CD1c-positive myeloid dendritic cell (primary cell): ENCODE measurements around the gene MACROD2.

Experiments
- DNase-seq: peaks from one replicate; pipeline ENCODE4 v3.0.0-alpha.2; 2016; ENCODE audit errors: extremely low spot score

The MACROD2 gene

DNA sequence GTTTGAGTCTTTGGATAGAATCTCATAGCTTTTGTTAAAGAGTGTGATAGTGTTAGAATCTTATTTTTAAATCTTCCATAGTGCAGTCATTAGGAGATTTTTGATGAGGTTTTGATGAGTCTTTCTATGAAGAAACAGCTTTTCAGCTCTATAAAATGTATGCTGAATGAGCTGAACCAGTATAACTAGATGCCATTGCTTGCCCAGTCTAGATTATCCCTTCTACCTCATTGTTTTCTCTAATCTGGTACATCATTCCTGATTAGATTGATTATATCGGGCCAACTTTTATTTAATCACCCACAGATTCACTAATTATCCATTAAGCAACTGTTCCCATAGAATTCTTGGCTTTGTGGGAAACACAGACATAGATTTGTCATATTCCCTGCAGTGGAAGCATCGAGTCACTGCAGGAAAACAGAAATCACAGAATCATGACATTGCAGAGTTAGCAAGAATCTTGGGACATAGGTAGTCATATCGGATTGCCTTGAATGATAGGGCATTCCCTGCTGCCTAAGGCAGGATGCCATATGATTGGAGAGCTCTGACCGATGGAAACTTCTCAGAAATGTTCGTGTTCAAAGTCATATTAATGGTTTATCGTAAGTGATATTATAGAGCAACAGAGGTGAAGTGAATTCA is 1224.8 kb downstream of the MACROD2 start:
- no peak for DNase-seq

DNA sequence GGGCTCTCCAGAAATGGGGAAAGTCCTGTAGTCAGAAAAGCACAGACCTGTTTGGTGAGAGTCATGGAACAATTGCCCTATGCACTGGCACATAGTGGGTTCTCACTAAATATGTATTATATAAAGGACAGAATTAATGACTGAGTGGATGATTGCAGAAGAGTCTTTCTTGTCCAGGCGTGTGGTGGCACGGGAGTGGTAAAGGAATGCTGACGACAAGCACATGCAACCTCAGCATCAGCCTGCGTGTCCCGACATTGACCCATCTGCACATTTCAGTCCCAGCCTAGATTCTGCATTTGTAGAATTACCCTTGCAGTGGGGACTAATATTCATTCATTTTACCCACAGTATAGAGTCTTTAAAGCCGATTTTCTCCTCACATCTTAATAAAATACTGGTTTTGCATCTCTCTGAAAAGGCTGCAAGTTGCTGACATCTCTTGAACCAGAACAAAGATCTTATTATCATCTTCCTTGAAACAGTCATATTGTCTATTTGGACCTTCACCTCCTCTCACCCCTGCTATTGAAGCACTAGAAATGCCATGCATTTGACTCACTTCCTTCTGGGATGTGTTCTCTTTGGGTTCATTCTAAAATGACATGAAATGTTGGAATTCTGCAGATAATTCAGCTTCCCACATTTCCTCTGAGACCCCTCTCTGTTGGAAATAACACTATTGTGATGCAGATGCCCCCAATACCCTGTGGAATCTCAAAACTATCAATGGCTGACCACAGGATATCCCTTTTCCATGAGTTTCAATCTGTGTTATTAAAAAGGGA is 1225.7 kb downstream of the MACROD2 start:
- DNase-seq: no peak

DNA sequence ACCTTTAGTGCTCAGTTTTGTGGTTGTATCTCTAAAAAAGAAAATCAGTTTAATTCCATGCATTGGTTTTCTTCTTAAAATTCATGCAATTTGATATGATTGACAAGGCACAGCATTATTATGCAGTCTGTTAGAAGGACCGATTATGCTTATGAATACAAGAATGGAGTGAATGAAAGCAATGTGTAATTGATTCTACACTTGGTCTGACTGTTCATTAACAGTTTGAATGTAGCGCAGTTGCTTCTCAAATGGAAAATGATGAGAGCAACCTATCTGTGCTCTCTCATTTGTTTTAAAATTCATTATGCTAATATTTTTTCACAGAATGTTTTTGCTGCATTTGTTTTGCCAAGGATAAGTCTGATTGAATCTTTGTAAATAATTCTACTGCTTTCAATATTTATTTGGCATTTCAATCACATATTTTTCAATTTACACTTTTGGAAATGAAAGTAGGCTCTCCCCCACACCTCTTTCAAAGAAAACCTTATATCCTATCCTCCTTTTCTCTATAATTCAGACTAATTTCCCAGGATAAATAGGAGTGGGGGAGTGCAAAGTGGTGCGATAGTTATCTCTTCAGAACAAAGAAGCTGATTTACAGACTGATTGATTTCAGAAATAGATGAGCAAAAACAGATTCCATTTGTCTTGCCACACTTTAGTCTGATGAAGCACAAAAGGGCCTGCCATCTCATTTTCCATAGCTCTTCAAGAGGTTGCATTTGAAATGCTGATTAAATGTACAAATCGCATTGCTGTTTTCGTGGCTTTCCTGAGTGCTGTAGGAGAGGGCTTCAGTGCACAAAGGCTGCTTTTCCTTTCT is 1227.4 kb downstream of the MACROD2 start:
- DNase-seq: no peak

DNA sequence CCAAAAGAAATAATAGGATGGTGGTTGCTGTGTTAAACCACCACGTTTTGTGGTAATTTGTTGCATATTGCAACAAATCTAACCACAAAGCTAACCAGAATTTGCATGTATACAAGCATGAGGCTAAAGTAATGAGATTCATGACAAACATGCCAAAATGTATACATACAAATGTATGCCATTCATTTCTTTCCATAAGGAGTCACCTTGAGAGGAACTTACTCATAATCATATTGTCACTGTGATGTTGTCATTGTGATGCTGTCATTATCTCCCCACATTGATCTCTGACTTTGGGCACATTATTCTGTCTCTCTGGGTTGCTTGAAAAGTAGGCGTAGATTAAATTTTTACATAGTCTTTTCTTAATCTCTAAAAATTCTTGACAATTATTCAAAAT is 1228.9 kb downstream of the MACROD2 start:
- no peak for DNase-seq

DNA sequence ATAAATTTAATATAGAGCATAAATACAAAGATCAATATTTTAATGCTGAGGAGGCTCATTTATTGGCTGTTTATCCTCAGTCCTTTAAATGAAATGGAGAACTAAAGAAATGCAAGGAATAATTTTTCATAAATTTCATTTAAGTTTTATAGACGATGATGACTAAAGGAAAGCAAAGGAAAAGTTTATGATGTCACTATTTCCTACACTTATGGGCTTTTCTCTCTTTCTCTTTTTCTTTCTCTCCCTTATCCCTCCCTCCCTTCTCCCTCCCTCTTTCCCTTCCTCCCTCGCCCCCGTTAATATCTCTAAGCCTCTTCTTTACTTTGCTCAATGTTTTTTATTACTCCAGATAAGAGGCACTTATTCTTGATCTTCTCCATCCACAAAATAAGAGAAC is 1231.8 kb downstream of the MACROD2 start:
- DNase-seq: no peak

- DNase-seq: no peak
Measured at GRCh38 chr20:15232243-15232642, 1236.9 kb downstream of the MACROD2 start.

DNA sequence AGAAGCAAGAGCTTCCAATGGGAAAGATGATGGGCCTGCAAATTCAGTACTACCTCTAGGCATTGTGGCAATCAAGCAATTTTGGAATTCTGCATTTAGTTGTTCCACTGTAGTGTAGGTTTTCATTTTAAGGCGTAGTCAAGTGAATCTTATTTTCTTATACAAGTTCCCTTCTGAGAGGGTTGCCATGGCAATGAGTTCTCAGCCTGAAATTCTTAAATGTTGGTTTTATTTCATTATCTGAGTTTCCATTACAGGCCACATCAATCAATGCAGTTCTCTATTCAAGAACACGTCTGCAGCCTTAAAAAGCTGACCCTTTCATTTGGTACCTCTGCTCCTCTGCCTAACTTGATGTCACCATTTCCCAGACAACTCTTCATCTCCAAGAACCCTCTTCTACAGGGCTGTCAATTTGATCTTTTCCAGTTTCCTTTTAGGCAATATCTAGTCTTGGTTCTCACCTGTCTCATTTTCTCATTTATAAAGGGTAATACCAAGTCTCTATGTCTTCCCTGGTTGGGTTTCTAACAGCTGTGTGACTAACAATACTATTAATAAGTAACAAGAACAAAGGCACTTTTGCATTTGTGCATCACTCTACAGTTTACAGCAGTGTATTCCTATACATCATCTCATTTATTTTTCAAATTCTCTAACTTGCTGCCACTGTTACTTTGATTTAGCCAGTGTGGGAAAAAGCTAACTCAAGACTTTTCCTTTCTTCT is 1240.3 kb downstream of the MACROD2 start:
- DNase-seq: no peak

DNA sequence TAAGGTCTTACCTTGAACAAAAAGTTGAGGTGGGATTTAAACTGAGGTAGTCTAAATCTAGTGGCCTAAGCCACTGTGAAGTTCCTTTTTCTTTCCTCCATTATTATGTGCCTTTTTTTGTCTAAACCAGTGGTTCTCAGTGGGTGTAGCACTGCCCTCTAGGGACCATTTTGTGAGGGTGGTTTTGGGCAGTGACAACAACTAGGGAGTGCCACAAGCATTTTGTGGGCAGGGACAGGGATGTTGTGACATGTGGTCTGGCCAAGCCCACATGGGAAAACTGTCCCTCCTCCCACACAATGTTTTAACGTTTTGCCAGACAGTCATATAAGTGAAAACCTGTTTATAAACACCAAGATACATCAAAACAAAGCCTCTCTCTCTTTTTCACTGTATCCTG is 1241.5 kb downstream of the MACROD2 start:
- peak; percentile 56 for DNase-seq

DNA sequence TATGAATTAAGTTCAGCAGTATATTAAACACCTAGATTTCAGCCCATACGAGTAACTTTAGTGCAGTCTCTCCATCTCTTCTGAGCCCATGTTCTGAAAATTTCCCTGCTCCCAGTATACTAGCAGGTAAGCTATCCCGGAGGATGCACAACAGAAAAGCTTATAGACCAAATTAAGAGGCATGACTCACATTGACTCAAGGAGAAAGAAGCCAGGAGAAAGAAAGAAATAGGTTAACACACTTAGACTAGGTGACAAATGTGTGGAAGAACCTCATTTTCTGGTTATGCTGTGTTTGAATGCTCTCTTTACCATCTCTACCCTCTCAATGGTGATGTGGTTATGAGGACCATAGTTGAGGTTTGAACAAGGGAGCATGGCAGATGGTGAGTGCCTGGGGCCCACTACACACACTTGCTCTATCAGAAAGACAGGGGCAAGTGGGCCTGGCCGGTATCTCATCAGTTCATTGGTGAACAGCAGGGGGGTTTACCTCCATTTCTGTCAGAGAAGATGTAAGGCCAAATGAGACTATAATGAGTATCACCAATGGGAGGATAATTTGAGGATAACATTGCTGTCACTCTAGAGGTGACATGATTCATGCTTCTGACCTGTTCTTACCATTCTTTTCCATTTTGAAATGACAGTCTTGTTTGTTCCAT is 1244.4 kb downstream of the MACROD2 start:
- DNase-seq: no peak

GRCh38 chr20:15240801-15241200 is 1245.5 kb downstream of the MACROD2 start:
- DNase-seq: no peak

DNA sequence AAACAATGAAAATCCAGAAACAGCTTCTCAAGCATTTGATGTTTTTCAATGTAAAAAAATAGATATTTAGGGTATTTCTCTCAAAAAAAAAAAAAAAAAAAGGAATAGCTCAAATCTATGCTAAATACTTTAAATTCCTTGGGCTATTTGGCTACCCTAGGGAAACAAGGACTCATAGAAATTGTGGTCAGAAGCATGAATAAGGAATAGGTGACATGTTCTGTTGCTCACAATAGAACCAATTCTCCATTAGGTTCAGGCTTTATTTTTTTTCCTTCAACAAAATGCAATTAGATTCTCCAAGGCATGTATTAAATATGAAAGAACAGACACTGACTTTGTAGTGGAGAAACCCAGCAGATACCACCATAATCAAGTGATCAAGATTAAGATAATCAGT is 1246.4 kb downstream of the MACROD2 start:
- DNase-seq: no peak

DNA sequence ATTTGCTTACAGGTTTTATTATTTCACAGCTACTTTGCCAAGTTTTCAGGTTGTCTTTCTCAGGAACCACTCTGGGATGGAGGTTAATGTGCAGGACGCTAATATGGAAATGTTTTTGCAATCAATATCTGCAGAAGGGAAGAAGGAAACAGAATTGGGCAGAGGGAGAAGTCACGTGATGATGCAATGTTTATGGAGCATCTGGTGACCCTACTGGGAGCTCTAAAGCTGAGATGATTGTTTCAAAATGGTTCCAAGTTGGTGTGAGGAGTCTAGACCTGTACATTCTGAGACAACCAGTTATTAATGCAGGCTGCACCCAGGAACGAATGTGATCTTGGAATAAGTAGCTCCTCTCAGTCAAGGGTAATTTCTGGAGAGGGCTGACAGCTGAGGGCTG is 1247.5 kb downstream of the MACROD2 start:
- DNase-seq: no peak

- DNase-seq: no peak
Measured at GRCh38 chr20:15245896-15246295, 1250.6 kb downstream of the MACROD2 start.

DNA sequence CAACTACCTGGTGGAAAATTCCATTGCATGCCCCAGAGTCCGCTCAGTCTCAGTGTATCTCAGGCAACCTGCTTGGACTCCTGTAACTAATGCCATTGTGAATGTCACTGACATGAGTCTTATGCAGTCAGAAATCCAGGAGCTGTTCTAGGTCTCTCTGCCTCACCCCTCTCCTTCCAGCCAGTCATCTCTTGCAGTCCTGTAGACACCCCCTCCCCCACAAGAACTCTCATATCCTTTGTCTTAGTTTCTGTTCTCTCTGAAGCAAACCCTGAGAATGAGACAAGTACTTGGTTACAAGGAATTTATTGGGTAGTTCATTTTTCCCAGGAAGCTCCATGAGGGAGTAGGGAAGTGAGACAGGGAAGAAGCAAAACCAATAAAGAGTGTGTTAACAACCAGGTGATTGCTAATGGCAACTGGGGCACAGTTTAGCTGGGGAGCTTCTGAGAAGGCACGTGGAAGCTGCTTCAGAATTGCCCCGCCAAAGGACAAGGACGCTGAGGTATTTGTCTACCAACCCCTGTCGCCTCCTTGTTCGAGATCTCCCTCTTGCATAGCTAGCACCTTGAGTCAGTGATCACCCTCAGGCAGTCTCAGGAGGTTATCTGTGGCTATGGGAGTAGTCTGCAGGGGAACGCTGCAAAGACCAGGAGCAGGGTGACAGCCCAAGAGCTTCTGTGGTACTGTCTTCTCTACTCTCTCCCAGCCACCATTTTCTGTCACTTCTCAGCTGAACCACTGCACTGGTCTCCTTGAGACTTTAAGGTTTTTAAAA is 1253.5 kb downstream of the MACROD2 start:
- DNase-seq: peak; percentile 55

- no peak for DNase-seq
Measured at GRCh38 chr20:15251171-15251570, 1255.9 kb downstream of the MACROD2 start.

GRCh38 chr20:15252304-15252703 is 1257.0 kb downstream of the MACROD2 start:
- DNase-seq: no peak

DNA sequence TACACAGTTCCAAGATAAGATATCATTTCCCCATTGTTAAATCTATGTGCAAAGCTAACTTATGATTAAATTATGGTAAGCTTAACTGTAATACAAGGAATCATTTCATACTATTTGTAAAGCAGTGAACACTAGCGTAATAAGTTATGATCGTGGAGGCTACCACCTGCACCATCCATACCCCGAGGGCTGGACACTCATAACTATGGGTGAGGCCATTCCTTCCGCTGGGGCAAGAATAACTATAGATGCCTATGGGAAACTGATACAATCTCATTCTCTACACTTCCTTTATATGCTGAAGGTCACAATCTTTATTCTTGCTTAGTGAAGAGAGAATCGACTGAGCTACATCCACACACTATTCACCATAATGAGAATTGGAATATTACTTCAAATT is 1258.1 kb downstream of the MACROD2 start:
- DNase-seq: no peak

DNA sequence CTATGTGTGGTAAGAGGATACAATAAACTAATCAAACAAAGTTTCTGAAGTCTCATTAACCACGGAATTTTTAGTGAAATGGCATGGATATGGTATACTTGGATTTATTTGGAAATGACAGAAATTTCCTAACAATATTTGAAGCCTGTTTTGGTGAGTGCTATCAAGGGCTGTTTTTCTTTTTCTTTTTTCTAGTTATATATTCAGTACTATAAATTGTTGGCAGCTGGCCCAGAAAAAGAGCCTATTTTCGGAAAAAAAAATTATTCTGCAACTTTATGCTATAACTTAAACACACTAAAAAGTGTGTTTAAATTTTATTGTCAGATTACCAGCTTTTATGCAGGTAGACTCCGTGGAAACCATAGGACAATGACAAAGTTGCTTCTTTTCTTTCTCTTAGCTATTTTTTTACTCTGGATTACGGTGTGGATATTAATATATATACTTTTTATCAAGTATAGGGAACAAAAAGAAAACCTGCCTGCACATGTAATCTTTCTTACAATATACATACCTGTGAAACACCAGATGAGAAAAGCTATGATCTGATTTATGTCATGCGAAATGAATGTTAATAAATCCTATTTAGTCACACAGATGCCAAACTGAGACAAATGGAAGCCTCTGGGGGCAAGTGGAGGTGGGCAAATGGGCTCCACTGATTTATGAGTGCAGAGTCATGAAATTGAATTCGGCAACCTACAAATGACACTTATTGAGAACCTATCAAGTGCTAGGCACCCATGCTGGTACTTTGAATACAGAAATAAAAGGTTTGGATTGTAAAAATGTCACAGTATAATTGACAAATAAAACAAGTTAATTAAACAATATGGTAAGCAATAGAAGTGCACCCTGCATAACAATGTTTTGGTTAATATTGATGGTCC is 1261.6 kb downstream of the MACROD2 start:
- no peak for DNase-seq

DNA sequence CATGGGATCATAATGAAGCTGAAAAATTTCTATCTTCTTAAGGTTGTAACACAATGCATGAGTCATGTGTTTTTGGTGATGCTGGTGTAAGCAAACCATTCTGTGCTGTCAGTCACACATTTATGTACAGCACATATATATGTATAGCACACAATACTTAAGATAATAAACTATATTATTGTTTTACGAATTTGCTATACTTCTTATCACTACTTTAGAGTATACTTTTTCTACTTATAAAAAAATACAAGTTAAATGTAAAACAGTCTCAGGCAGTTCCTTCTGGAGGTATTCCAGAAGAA is 1262.2 kb downstream of the MACROD2 start:
- DNase-seq: no peak
